SK-MEL-5 (cell line): ENCODE measurements around the gene KIF12. TPM values are rescaled to one million over a fixed set of nuclear protein-coding genes. Genes with fewer than 3 reads are reported as not detected.
A peak's percentile ranks its signal among the peaks of the same experiment; 100 is the strongest.

Source experiments
- DNase-seq: peaks from one replicate; pipeline ENCODE4 v3.0.0-alpha.2; 2016; ENCODE audit warnings: low read depth, low spot score
- in situ Hi-C: cut with HindIII; loops from 2 replicates; pipeline ENCODE4 v1.10.0; 2016; ENCODE audit warnings: low sequenced_read_pairs, high pct_unique_total_duplicates, low pct_unique_long_range_greater_than_20kb
- total RNA-seq: library from RNA; depleted of rRNA; stranded (reverse); fragments of >200 nt; shearing (Covaris generic); gene quantifications from 2 replicates; pipeline ENCODE4 v1.2.3, GENCODE V29; 2014

Gene KIF12
- total RNA-seq, 1 experiment from 2014 or later, result 0.82 TPM

- in situ Hi-C loops, result no loop called here
- DNase-seq, result no peak
Observed at GRCh38 chr9:114060711-114061110, 38.4 kb downstream of the KIF12 start.

GRCh38 chr9:114060070-114060469 lies 39.0 kb downstream of the KIF12 start:
- in situ Hi-C loops, result no loop called here
- no peak for DNase-seq

GRCh38 chr9:114059047-114059803 lies 39.9 kb downstream of the KIF12 start:
- in situ Hi-C loops, result no loop called here
- DNase-seq, result peak; percentile 39

GRCh38 chr9:114058688-114059046 lies 40.4 kb downstream of the KIF12 start:
- DNase-seq, result no peak
- in situ Hi-C loops, result no loop called here

- DNase-seq, result no peak
- in situ Hi-C loops, result no loop called here
Observed at GRCh38 chr9:114057161-114057885, 41.8 kb downstream of the KIF12 start.

- in situ Hi-C loops, result no loop called here
- no peak for DNase-seq
Observed at GRCh38 chr9:114056527-114056926, 42.6 kb downstream of the KIF12 start.

GRCh38 chr9:114055894-114056293 lies 43.2 kb downstream of the KIF12 start:
- in situ Hi-C loops, result no loop called here
- no peak for DNase-seq

- in situ Hi-C loops, result no loop called here
- no peak for DNase-seq
Observed at GRCh38 chr9:114055061-114055460, 44.0 kb downstream of the KIF12 start.

- no peak for DNase-seq
- in situ Hi-C loops, result no loop called here
Observed at GRCh38 chr9:114054191-114054690, 44.9 kb downstream of the KIF12 start.

GRCh38 chr9:114053246-114054005 lies 45.7 kb downstream of the KIF12 start:
- DNase-seq, result no peak
- in situ Hi-C loops, result no loop called here

GRCh38 chr9:114051706-114052105 lies 47.4 kb downstream of the KIF12 start:
- no peak for DNase-seq
- in situ Hi-C loops, result no loop called here

- DNase-seq, result no peak
- in situ Hi-C loops, result no loop called here
Observed at GRCh38 chr9:114051281-114051680, 47.8 kb downstream of the KIF12 start.

- no peak for DNase-seq
- in situ Hi-C loops, result no loop called here
Observed at GRCh38 chr9:114050646-114051045, 48.4 kb downstream of the KIF12 start.

- in situ Hi-C loops, result no loop called here
Observed at GRCh38 chr9:114050226-114050568, 48.9 kb downstream of the KIF12 start.

GRCh38 chr9:114049441-114050225 lies 49.5 kb downstream of the KIF12 start:
- no peak for DNase-seq
- in situ Hi-C loops, result no loop called here

More at GRCh38 chr9:114050226-114050568, 48.9 kb downstream of the KIF12 start:
- DNase-seq, result no peak

- DNase-seq, result no peak
- in situ Hi-C loops, result no loop called here
Observed at GRCh38 chr9:114048533-114049415, 50.3 kb downstream of the KIF12 start.

GRCh38 chr9:114047717-114048116 lies 51.4 kb downstream of the KIF12 start:
- in situ Hi-C loops, result no loop called here
- DNase-seq, result peak; percentile 64
